Endometrial microvascular endothelial cells (primary cell): ENCODE results near the gene FBLN7. TPM values are rescaled to one million over a fixed set of nuclear protein-coding genes. Genes with fewer than 3 reads are reported as not detected.
"Not testable (repeated sequence)": the region's sequence is repeated elsewhere in the genome, so short reads cannot be mapped to it uniquely, and the experiment has no call there.

Source experiments
- in situ Hi-C: cut with HindIII; loops from 2 replicates; pipeline ENCODE4 v1.10.0; 2017; ENCODE audit warnings: low sequenced_read_pairs, low pct_unique_long_range_greater_than_20kb; ENCODE audit errors: inconsistent ontology term
- total RNA-seq: library from RNA; depleted of rRNA; stranded (reverse); fragments of >200 nt; gene quantifications from one replicate; pipeline ENCODE4 v1.2.3, GENCODE V29; 2015; ENCODE audit errors: inconsistent ontology term

The FBLN7 gene
- total RNA-seq, 1 donor from 2014 or later, result 3.2 TPM

DNA sequence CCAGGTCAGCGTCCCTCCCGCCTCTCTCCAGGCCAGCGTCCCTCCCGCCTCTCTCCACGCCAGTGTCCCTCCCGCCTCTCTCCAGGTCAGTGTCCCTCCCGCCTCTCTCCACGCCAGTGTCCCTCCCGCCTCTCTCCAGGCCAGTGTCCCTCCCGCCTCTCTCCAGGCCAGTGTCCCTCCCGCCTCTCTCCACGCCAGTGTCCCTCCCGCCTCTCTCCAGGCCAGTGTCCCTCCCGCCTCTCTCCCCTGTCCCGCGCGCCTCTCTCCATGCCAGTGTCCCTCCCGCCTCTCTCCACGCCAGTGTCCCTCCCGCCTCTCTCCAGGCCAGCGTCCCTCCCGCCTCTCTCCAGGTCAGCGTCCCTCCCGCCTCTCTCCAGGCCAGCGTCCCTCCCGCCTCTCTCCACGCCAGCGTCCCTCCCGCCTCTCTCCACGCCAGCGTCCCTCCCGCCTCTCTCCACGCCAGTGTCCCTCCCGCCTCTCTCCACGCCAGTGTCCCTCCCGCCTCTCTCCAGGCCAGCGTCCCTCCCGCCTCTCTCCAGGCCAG is 1.5 kb downstream of the FBLN7 start:
- in situ Hi-C loops, result not testable (repeated sequence)

DNA sequence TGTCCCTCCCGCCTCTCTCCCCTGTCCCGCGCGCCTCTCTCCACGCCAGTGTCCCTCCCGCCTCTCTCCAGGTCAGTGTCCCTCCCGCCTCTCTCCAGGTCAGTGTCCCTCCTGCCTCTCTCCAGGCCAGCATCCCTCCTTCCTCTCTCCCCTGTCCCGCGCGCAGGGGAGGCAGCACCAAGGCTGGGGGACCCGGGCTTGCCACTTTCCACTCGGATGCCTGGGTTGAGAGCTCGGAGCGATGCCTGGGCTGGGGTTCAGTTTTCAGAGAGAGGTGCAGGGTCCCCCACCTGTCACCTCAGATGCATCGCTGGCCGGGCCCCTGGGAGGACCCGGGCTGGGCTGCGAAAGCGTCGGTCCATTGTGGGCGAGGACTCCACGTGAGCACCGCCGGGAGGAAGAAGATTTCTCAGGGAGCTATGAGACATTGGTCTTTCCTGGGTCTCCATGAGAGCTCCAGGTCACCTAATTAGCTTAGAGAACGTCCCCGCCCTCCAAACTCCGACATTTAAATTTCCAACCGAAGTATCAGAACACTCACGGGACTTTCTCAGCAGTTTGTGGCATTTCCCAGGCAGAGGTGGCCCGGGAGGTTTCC is 2.1 kb downstream of the FBLN7 start:
- in situ Hi-C loops, result no loop called here

DNA sequence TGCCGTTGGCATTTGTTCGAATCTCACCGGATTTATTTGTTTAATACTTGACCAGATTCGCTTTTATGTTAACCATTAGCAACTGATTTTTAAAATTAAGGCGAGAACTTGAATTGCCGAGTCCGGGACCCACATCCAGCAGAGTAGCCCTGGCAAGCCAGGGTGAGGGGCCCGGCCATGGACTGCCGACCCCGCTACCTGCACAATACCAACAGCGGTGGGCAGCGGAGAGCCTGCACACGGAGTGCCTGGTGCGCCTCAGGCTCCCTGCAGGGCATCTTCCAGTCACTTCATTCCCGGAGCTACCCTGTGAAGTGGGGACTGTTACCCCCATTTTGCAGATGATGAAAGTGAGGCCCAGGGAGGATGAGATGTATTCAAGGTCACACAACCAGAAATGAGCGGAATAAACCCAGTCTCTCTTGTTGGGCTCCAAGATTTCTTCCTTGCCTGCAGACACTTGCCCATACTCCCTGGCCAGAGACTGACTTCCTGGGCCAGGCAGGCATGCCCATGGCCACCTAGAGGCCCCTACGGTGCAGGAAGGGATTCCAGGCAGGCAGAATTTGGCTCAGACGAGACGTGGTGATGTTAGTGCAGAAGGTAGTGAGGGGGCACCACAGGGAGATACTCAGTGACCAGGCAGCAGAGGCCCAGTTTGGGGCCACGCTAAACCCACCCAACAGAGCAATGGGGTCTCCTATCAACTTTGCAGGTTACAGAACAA is 2.9 kb downstream of the FBLN7 start:
- in situ Hi-C loops, result no loop called here

DNA sequence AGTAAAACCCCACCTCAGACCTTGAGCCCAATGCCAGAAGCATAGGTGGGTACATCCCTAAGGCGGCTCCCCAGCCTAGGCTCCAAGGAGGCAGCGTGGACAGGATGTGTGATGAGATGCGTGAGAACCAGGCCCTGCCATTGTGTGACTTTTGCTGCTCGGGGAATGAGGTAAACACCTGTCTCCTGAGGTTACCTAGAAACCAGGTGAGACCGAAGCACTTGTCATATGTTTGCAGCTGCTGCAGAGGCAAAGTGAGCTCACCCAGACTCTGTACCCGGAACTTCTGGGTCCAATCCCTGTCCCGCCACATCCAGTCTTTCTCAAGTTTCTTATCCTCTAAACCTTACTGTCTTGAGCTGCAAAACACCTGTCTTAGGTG is 3.4 kb downstream of the FBLN7 start:
- in situ Hi-C loops, result no loop called here

DNA sequence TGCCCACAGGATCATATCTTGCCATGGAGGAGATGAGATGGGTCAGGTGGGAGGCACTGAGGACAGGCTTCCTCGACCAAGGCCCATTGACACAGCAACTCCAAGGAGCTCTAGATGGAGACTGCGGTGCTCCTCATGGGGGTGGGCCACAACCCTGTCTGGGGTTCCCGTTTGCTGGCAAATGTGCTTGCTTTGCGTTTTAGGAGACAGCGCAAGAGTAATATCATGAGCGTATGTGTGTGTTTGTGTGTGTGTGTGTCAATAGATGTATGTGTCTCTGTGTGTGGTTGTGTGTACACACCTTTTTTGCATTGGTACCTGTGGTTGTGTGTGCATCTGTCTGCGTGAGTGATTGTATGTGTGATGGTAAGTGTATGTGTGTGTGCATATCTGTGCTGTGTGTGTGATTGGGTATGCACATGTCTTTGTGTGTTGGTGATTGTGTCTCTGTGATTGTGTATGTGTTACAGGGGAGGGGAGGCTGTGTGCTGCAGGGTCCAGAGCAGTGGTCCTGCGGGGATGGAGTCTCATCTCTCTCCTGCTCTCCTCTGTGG is 4.4 kb downstream of the FBLN7 start:
- in situ Hi-C loops, result no loop called here

DNA sequence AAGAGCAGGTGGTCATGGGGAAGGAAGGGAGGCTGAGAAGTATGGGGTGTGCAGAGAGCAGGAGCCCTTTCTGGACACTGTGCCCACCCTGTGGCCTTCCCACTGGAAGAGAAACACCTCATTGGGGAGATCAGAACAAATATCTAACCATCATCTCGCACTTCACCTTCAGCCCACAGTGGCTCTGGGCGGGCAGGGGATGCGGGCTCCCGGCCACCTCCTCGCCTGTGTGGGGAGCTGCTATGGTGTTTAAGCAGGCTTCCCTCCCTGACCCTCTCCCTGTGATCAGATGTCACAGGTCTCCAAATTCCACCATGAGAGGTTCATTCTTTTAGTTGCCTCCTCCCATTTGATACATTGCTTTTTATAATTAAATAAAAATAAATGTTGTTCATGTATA is 5.0 kb downstream of the FBLN7 start:
- in situ Hi-C loops, result no loop called here

DNA sequence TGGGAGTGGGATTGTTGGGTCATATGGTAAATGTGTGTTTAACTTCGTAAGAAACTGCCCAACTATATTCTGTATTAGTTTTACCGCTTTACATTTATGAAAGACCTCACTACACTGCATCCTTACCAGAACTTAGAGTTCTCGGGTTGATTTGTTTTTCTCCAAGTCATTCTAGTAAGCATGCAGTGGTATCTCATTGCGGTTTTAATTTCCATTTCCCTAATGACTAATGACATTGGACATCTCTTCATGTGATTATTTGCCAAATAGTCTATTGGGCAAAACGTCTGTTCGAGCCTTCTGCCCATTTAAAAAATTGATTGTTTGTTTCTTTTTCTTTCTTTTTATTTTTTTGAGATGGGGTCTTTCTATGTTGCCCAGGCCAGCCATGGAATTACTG is 6.8 kb downstream of the FBLN7 start:
- in situ Hi-C loops, result no loop called here

DNA sequence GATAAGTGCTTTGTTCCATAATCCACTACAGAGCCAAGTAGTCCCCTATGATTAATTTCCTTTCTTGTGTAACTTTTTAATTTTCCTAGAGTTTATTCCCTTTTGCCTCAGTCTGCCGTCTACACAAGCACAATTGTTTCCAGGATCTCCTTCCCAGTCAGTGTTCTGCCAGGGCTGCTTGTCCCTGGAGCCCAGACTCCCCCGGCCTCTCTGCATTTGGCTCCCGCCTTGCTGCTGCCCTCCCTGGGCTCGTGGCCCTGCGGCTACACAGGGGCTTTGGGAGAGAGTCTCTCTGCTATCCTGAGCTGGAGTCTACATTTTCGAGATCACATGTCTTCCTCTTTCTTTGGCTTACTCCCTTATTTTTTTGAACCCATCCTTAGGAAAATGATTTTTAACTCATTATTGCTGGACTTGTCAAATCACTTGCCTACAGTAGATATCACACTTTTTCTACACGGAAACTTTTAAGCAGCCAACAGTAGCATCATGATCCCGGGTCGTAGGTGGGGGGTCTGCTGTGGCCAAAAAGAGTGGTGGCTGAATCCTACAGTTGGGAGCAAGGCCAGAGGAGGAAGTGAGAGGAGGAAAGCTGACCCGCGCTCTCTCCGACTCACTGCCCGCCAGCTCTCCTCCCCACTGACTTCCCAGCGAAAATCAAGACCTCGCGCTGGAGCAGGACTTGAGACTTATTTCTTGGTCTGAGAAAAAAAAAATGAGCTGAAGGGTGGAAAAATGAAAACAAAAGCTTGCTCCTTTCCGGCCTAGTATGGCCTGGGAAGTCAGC is 9.4 kb downstream of the FBLN7 start:
- in situ Hi-C loops, result no loop called here

DNA sequence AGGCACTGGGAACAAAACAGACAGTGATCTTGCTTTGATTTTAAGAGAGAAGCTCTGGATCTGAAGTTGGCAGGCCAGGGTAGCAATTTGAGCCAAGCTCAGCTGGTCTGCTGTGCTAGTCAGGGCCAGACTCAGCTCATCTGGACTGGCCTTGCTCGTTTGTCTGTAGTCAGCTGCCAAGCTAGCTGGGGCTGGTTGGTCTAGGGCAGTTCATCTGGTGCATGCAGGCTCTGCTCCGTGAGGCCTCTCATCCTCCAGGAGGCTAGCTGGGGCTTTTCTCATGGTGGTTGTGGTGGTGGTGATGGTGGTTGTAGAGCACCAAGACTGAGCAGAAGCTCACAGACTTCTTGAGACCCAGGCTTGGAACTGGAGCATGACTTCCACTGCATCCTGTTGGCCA is 10.3 kb downstream of the FBLN7 start:
- in situ Hi-C loops, result no loop called here

DNA sequence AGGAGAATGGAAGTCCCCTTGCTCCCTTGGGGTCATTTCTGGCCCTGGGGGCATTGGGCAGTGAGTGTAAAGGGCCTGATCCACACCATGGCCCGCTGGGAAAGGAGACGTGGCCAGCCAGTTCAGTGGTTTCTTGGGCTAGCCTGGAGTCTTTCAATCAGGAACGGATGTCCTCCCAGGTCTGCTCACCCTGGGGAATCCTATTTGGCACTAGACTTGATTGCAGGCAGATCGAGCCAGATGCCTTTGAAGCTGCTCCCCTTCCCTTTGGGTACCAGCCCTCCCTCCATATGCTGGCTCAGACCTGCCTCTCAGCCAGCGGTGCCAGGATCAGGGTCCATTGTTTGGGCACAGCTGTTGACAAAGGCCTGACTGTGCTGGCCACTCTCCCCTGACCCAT is 11.0 kb downstream of the FBLN7 start:
- in situ Hi-C loops, result no loop called here

DNA sequence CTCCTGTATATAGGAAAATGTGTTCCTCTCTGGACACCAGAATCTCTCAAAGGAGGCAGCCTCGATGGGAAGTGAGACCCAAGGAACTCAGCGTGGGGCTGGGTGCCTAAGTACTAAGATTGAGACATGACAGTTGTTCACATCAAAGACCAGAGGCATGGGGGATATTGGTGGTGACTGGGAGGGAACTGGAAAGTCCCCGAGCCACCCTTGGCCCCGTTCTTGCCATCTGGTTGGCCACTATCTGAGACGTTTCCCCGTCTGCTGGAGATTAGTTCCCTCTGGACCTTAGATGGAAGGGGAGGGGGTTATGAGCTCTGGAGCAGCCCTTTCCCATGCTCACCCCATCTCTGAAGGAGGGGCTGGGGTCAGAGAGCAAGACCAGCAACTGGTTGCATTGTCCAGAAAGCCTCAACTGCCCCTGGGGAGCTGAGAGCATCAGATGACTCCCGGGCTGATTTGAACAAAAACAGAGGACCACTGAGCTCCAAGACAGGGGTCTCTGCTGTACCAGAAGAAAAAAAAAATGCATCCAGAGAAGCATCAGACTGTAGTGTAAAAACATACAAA is 11.8 kb downstream of the FBLN7 start:
- in situ Hi-C loops, result no loop called here

DNA sequence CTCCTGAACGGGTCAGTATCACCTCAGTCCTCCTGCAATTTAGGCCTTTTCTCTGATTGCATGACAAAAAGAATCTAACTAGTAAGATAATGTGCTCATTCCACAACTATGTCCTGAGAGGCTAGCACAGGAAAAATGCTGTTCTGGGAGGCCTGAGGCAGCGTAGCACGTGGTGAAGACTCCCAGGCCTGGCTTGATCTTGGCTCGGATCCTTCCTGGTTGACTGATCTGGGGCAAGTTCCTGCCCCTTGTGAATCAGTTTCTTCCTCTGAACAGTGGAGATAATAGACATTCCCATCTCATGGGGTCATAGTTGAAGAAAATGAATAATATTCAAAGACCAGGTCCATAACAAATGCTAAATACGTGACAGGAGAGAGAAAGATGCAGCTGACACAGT is 12.3 kb downstream of the FBLN7 start:
- in situ Hi-C loops, result no loop called here

DNA sequence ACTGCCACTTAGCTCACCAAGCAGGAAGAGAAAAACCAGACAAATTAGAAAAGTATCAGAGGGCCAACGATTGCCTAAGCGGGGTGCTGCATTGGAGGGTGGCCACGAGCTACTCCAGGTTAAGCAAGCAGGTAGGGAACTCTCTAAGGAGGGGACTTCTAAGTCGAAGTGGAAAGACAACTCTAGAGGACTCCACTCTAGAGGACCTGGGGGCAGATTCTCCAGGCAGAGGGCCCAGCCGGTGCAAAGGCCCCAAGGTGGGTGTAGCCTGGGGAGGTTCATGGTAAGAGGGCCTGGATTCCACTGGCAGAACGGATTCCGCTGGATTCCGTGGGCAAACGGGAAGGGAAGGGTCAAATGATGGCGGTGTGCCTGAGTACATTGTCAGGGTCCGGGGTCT is 12.7 kb downstream of the FBLN7 start:
- in situ Hi-C loops, result no loop called here

DNA sequence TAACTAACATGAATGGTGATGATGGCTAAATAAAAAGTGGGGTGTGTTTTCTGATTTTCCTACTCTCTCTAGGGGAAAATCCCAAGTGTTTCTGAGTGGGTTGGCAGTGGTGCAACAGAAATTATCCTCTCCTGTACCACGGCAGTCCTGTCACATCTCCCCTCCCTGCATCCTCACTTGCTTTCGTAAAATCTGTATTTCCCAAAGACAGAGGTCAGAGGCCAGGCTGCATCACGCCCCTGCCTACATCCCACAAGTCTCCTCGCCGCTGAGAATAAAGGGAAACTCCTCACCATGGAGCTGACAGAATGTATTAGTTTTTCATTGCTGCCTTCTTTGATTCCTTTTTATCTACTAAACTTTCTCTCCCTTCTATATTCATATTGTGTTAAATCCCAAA is 13.1 kb downstream of the FBLN7 start:
- in situ Hi-C loops, result no loop called here

DNA sequence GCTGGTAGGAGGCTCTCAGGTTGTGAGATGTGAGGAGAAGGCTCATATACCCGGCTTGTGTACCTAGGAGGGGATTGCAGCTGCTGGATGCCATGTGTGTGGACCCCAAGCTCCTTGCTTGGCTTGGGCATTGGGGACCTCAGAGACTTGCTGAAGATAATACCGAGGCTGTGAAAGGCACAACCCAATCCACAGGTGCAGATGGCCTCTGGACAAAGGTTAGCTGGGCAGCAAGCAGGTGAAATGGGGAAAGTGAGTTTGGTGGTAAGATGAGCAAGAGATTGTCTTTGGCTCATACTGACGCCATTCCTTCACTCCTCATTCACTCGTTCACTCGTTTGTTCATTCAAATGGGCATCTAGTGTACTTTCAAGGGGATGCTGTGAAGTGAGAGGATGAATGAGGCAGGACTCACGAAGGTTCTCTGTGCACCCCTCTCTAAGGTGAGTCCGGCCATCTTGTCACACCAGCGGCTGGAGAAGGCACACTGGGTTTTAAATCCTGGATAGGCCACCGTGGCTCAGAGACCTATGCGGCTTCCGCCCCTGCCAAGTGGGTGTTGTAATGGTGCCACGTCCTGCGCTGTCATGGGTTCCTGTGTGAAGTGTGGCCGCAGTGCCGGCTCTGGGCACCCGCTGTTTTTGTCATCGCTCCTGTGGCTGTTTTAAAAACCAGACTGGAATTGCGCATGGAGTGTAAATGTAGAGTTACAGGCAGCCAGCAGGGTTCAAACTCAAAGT is 13.7 kb downstream of the FBLN7 start:
- in situ Hi-C loops, result no loop called here

DNA sequence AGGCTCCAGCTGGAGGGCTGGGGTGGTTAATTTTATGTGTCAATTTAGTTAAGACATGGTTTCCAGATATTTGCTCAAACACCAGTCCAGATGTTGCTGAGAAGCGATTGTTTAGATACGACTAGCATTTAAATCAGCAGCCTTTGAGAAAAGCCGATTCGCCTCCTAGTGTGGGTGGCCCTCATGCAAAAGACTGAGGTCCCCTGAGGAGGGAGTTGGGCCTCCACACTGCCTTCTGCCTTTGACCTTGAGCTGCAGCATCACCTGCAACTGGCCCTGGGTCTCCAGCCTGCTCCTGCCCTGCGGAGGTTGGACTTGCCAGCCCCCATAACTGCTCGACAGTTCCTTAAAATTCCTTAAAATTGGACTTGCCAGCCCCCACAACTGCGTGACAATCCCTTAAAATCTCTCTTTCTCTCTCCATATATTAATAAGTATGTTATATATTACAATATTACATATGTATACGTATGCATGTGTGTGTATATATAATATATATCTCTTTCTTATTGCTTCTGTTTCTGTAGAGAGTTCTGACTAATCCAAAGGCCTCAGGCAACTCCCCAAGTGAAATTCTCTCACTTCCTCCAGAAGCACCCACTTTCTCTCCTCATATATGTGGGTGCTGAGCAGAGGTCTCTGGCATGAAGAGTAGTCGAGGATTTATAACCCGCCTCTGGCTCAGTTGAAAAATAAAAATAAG is 14.4 kb downstream of the FBLN7 start:
- in situ Hi-C loops, result no loop called here

DNA sequence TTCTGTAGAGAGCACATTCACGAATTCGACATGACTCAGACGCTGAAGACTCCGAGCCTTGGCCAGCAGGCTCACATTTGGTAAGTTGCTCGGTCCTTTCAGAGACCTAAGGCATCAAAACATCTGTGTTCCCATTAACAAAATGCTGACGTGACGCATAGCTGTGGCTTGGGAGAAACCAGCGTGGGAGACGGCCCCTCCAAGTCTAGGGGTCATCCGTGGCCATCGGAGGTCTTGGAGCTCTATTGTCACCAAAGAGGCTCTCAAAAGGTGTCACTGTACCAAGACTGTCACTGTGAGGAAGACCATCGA is 14.9 kb downstream of the FBLN7 start:
- in situ Hi-C loops, result no loop called here

DNA sequence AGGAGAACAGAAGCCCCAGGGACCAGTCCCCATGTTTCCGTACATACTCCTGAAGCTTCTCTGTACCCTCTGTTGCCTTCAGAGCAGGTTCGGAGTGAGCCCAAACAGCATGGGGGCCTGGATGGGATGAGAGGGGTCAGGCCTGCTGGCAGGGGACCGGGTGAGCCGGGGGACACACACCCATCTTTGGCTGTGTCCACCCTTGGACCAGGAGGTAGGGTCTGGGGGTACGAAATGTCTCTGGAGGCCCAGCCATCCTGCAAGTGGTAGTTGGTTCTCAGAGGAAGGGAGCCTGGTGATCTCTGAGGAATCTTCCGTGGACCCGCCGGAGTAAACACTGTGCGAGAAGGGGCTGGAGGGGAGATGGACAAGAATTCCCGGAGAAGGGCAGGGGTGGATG is 15.3 kb downstream of the FBLN7 start:
- in situ Hi-C loops, result no loop called here
